HG03159 (cell line): ENCODE data around the gene PRKG1.

Experiments
- ATAC-seq: cut with Tn5 transposase; IDR thresholded peaks from one replicate; pipeline ENCODE4 v1.9.1; 2021; ENCODE audit warnings: mild to moderate bottlenecking, moderate library complexity; ENCODE audit not compliant: unreplicated experiment

The PRKG1 gene

GRCh38 chr10:51215951-51216834 lies 141.9 kb downstream of the PRKG1 start:
- no peak for ATAC-seq

GRCh38 chr10:51217505-51217904 lies 143.2 kb downstream of the PRKG1 start:
- ATAC-seq, result no peak

- ATAC-seq, result no peak
Observed at GRCh38 chr10:51224671-51225161, 150.4 kb downstream of the PRKG1 start.

GRCh38 chr10:51227897-51228713 lies 153.8 kb downstream of the PRKG1 start:
- no peak for ATAC-seq

GRCh38 chr10:51228714-51229100 lies 154.4 kb downstream of the PRKG1 start:
- no peak for ATAC-seq

- no peak for ATAC-seq
Observed at GRCh38 chr10:51230887-51231585, 156.7 kb downstream of the PRKG1 start.

- no peak for ATAC-seq
Observed at GRCh38 chr10:51231754-51232153, 157.5 kb downstream of the PRKG1 start.

- no peak for ATAC-seq
Observed at GRCh38 chr10:51233337-51234100, 159.2 kb downstream of the PRKG1 start.

GRCh38 chr10:51235865-51236264 lies 161.6 kb downstream of the PRKG1 start:
- ATAC-seq, result no peak

- ATAC-seq, result no peak
Observed at GRCh38 chr10:51239006-51239405, 164.7 kb downstream of the PRKG1 start.

- ATAC-seq, result no peak
Observed at GRCh38 chr10:51241461-51241860, 167.2 kb downstream of the PRKG1 start.

- no peak for ATAC-seq
Observed at GRCh38 chr10:51242393-51242792, 168.1 kb downstream of the PRKG1 start.

GRCh38 chr10:51244309-51244708 lies 170.0 kb downstream of the PRKG1 start:
- ATAC-seq, result no peak

GRCh38 chr10:51244748-51245490 lies 170.6 kb downstream of the PRKG1 start:
- ATAC-seq, result no peak

- ATAC-seq, result no peak
Observed at GRCh38 chr10:51246156-51246555, 171.9 kb downstream of the PRKG1 start.

GRCh38 chr10:51250278-51250920 lies 176.1 kb downstream of the PRKG1 start:
- no peak for ATAC-seq

GRCh38 chr10:51251110-51251509 lies 176.8 kb downstream of the PRKG1 start:
- ATAC-seq, result no peak

GRCh38 chr10:51255381-51255780 lies 181.1 kb downstream of the PRKG1 start:
- ATAC-seq, result no peak
